ENCODE measurements around the gene EMX2.

GRCh38 chr10:117594722-117595121, 52.2 kb downstream of the EMX2 start:
- TF ChIP-seq MYNN (tag by site-specific recombination; IDR thresholded peaks at IDR 0.05; ENCODE audit: borderline replicate concordance) (no peak), IKZF3 (tag by site-specific recombination; IDR thresholded peaks at IDR 0.05) (no peak), CTCF (tag by site-specific recombination; IDR thresholded peaks at IDR 0.05) (no peak), SCRT1 (tag by site-specific recombination; IDR thresholded peaks at IDR 0.05; ENCODE audit: borderline replicate concordance) (no peak), ZNF274 (IDR thresholded peaks at IDR 0.05; ENCODE audit: low read length) (no peak), ZNF274 (tag by site-specific recombination; IDR thresholded peaks at IDR 0.05; ENCODE audit: borderline replicate concordance) (no peak), ZNF660 (tag by site-specific recombination; IDR thresholded peaks at IDR 0.05) (no peak), ZBTB49 (tag by site-specific recombination; IDR thresholded peaks at IDR 0.05; ENCODE audit: low read depth) (no peak), HOXC10 (CRISPR knock-in tag; IDR thresholded peaks at IDR 0.05) (no peak)

All from HEK293 (cell line).